Thyroid gland (tissue), 4 donors: ENCODE results near the gene PHF8.

Source experiments
- POLR2A ChIP-seq, 2 donors: fragments of 450-650 bp; IDR thresholded peaks; one replicate each; pipeline ENCODE4 v1.6.1; 2017; ENCODE audit warnings: antibody characterized with exemption in 2 of 2, mild to moderate bottlenecking in 2 of 2, moderate library complexity in 1 of 2
- TF ChIP-seq, protein P1 (sequence below), 6 experiments: fragments of 200-600 bp in 3 of 6; fragments of 450-650 bp in 3 of 6; sonication (generic) in 3 of 6; IDR thresholded peaks; one replicate each; pipeline ENCODE4 v1.5.1; 2016 to 2019; ENCODE audit warnings: antibody characterized with exemption in 6 of 6, mild to moderate bottlenecking in 2 of 6, inconsistent platforms in 1 of 6, moderate library complexity in 1 of 6

DNA sequence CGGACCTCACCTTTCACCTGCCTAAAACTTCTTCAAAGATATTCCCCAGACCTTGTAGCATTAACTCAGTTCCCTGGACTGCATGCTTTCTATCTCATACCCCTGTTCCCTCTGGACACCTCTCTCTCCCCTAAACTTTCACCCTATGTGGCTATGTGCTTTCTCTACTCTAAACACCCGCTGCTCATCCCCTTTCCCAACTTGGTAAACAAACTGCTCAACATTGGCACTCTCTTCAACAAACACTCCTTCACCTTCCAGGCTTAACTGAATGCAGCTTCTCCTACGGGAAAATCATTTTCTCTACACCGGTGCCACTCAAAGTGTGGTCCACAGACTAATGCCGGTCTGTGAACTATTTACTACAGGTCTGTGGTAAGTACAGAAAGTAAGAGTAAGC, 19.9 kb downstream of the PHF8 start:
- TF ChIP-seq POLR2A (IDR thresholded peaks at IDR 0.05) = no peak
- TF ChIP-seq, protein P1, sequence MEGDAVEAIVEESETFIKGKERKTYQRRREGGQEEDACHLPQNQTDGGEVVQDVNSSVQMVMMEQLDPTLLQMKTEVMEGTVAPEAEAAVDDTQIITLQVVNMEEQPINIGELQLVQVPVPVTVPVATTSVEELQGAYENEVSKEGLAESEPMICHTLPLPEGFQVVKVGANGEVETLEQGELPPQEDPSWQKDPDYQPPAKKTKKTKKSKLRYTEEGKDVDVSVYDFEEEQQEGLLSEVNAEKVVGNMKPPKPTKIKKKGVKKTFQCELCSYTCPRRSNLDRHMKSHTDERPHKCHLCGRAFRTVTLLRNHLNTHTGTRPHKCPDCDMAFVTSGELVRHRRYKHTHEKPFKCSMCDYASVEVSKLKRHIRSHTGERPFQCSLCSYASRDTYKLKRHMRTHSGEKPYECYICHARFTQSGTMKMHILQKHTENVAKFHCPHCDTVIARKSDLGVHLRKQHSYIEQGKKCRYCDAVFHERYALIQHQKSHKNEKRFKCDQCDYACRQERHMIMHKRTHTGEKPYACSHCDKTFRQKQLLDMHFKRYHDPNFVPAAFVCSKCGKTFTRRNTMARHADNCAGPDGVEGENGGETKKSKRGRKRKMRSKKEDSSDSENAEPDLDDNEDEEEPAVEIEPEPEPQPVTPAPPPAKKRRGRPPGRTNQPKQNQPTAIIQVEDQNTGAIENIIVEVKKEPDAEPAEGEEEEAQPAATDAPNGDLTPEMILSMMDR (IDR thresholded peaks at IDR 0.05) = no peak
